ENCODE data around the gene ENOX2.

DNA sequence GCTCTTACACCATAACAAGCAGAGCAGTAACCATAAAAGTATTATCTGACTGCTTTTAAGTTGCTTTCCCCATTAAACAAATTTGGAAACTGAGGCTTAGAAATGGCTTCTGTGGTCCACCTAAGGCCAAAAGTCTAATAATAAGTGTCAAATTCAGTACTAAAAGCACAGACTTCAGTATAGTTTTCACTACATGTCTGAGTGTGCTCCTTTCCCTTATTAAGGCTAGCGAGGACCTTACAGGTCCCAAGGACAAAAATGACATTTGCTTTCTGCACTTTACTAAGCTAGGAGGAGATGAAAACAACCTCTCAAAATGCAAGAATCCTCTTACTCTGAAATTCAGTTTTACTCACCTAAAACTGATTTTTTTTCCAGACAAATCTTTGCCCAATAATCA is 127.2 kb downstream of the ENOX2 start:
- TF ChIP-seq, protein P1, sequence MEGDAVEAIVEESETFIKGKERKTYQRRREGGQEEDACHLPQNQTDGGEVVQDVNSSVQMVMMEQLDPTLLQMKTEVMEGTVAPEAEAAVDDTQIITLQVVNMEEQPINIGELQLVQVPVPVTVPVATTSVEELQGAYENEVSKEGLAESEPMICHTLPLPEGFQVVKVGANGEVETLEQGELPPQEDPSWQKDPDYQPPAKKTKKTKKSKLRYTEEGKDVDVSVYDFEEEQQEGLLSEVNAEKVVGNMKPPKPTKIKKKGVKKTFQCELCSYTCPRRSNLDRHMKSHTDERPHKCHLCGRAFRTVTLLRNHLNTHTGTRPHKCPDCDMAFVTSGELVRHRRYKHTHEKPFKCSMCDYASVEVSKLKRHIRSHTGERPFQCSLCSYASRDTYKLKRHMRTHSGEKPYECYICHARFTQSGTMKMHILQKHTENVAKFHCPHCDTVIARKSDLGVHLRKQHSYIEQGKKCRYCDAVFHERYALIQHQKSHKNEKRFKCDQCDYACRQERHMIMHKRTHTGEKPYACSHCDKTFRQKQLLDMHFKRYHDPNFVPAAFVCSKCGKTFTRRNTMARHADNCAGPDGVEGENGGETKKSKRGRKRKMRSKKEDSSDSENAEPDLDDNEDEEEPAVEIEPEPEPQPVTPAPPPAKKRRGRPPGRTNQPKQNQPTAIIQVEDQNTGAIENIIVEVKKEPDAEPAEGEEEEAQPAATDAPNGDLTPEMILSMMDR (IDR thresholded peaks at IDR 0.05; ENCODE audit: low read depth, low read length, poor library complexity, severe bottlenecking): no peak
- TF ChIP-seq EZH2phosphoT487 (IDR thresholded peaks at IDR 0.05; ENCODE audit: borderline replicate concordance, low read length): no peak
